ENCODE results near the gene MBOAT2. TPM values are rescaled to one million over a fixed set of nuclear protein-coding genes. Genes with fewer than 3 reads are reported as not detected.
"Not testable (repeated sequence)": the region's sequence is repeated elsewhere in the genome, so short reads cannot be mapped to it uniquely, and the experiment has no call there.

The MBOAT2 gene
- total and polyA plus RNA-seq, 2 donors (not counting 1 experiment from before 2014, with no cell fraction given), result 0.24 to 1.3 TPM

GRCh38 chr2:9050122-9050809, 46.8 kb upstream of the MBOAT2 start:
- Mint-ChIP-seq H3K9me3 (ENCODE audit: insufficient read depth) (no peaks in the 10 kb centered on the region), H3K4me3 (no peak overlapping the region), H3K27me3 (peaks cover 2% of the 10 kb centered on the region), H3K4me1 (no peaks in the 10 kb centered on the region), H3K27ac (no peak overlapping the region)
- Histone ChIP-seq H3K4me1 (ENCODE audit: control insufficient read depth in 2 of 2, insufficient read depth in 2 of 2, low read length in 2 of 2) (no peaks in the 10 kb centered on the region), H3K4me3 (ENCODE audit: control extremely low read depth in 1 of 5, extremely low read depth in 1 of 5, insufficient read depth in 1 of 5, low read depth in 2 of 5, low read length in 4 of 5) (no peak overlapping the region), H3K4me2 (replicated peaks; ENCODE audit: low read depth, low read length, poor library complexity, severe bottlenecking) (no peak overlapping the region), H3K9me3 (ENCODE audit: control extremely low read depth in 1 of 3, control insufficient read depth in 2 of 3, insufficient read depth in 1 of 3, low read length in 2 of 3) (no peaks in the 10 kb centered on the region), H3K27me3 (replicated peaks in 1 of 4; ENCODE audit: control extremely low read depth in 1 of 4, control insufficient read depth in 3 of 4, insufficient read depth in 4 of 4, low read length in 3 of 4) (no peaks in the 10 kb centered on the region), H3K79me2 (ENCODE audit: control insufficient read depth, insufficient read depth, low read length) (no peaks in the 10 kb centered on the region), H4K20me1 (ENCODE audit: control insufficient read depth, insufficient read depth, low read length, poor library complexity, severe bottlenecking) (no peaks in the 10 kb centered on the region), H2AFZ (ENCODE audit: insufficient read depth, low read depth, low read length, poor library complexity, severe bottlenecking) (no peak overlapping the region), H3K9ac (ENCODE audit: low read length) (no peak overlapping the region), H3K36me3 (replicated peaks in 1 of 2; ENCODE audit: control extremely low read depth in 1 of 2, control insufficient read depth in 1 of 2, extremely low read depth in 1 of 2, insufficient read depth in 2 of 2, low read length in 1 of 2) (no peaks in the 10 kb centered on the region), H3K27ac (ENCODE audit: low read length in 2 of 2) (no peak overlapping the region)
- ChIA-PET POLR2A (no interaction called here), CTCF (no interaction called here)
- no peak for TF ChIP-seq EZH2 (IDR thresholded peaks at IDR 0.05; ENCODE audit: borderline replicate concordance, insufficient read depth, low read depth, low read length, poor library complexity, severe bottlenecking)
- TF ChIP-seq, protein P1, sequence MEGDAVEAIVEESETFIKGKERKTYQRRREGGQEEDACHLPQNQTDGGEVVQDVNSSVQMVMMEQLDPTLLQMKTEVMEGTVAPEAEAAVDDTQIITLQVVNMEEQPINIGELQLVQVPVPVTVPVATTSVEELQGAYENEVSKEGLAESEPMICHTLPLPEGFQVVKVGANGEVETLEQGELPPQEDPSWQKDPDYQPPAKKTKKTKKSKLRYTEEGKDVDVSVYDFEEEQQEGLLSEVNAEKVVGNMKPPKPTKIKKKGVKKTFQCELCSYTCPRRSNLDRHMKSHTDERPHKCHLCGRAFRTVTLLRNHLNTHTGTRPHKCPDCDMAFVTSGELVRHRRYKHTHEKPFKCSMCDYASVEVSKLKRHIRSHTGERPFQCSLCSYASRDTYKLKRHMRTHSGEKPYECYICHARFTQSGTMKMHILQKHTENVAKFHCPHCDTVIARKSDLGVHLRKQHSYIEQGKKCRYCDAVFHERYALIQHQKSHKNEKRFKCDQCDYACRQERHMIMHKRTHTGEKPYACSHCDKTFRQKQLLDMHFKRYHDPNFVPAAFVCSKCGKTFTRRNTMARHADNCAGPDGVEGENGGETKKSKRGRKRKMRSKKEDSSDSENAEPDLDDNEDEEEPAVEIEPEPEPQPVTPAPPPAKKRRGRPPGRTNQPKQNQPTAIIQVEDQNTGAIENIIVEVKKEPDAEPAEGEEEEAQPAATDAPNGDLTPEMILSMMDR (IDR thresholded peaks at IDR 0.05), result no peak
- WGBS (ENCODE audit: insufficient coverage), result 97% methylated on average over 5 of the region's 10 CpGs
- DNase-seq, result no peak
- intact Hi-C loops (cut with micrococcal nuclease), result no loop called here
- no peak for ATAC-seq (ENCODE audit: low read depth)

DNA sequence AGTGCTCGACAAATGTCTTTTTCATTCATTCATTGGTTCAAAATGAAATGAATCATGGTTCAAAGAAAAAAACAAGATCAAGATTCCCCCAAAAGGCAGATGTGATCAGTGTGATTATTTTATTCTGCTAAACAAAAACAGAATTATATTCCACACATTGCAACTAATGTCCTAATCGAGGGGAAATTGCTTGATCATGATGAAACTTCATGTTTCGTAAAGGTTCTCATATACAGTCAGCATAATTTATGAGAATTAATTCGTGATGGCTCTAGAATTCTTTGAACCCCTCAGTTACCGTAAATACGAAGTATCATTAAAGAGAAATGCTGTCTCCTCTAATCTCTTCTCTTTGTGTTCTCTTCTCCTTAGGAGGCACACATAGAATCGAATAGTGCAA, 42.1 kb upstream of the MBOAT2 start:
- Mint-ChIP-seq H3K4me3 (no peak overlapping the region), H3K4me1 (no peaks in the 10 kb centered on the region), H3K27ac (no peak overlapping the region), H3K27me3 (peaks cover 2% of the 10 kb centered on the region), H3K9me3 (ENCODE audit: insufficient read depth) (no peaks in the 10 kb centered on the region)
- no peak for ATAC-seq (ENCODE audit: low read depth)
- Histone ChIP-seq H3K9me3 (ENCODE audit: control extremely low read depth in 1 of 3, control insufficient read depth in 2 of 3, insufficient read depth in 1 of 3, low read length in 2 of 3) (no peaks in the 10 kb centered on the region), H3K36me3 (replicated peaks in 1 of 2; ENCODE audit: control extremely low read depth in 1 of 2, control insufficient read depth in 1 of 2, extremely low read depth in 1 of 2, insufficient read depth in 2 of 2, low read length in 1 of 2) (no peaks in the 10 kb centered on the region), H4K20me1 (ENCODE audit: control insufficient read depth, insufficient read depth, low read length, poor library complexity, severe bottlenecking) (no peaks in the 10 kb centered on the region), H3K4me2 (replicated peaks; ENCODE audit: low read depth, low read length, poor library complexity, severe bottlenecking) (no peak overlapping the region), H3K4me3 (ENCODE audit: control extremely low read depth in 1 of 5, extremely low read depth in 1 of 5, insufficient read depth in 1 of 5, low read depth in 2 of 5, low read length in 4 of 5) (no peak overlapping the region), H3K4me1 (ENCODE audit: control insufficient read depth in 2 of 2, insufficient read depth in 2 of 2, low read length in 2 of 2) (no peaks in the 10 kb centered on the region), H2AFZ (ENCODE audit: insufficient read depth, low read depth, low read length, poor library complexity, severe bottlenecking) (no peak overlapping the region), H3K79me2 (ENCODE audit: control insufficient read depth, insufficient read depth, low read length) (no peaks in the 10 kb centered on the region), H3K27me3 (replicated peaks in 1 of 4; ENCODE audit: control extremely low read depth in 1 of 4, control insufficient read depth in 3 of 4, insufficient read depth in 4 of 4, low read length in 3 of 4) (no peaks in the 10 kb centered on the region), H3K9ac (ENCODE audit: low read length) (no peak overlapping the region), H3K27ac (ENCODE audit: low read length in 2 of 2) (no peak overlapping the region)
- intact Hi-C loops (cut with micrococcal nuclease), result no loop called here
- WGBS (ENCODE audit: insufficient coverage), result 76% methylated on average over 2 of the region's 7 CpGs
- ChIA-PET CTCF (no interaction called here), POLR2A (no interaction called here)
- TF ChIP-seq, protein P1 (IDR thresholded peaks at IDR 0.05), result no peak
- no peak for TF ChIP-seq EZH2 (IDR thresholded peaks at IDR 0.05; ENCODE audit: borderline replicate concordance, insufficient read depth, low read depth, low read length, poor library complexity, severe bottlenecking)
- no peak for DNase-seq

- H3K27me3 Mint-ChIP-seq; POLR2A ChIA-PET; ATAC-seq (ENCODE audit: low read depth); H3K9me3 ChIP-seq (ENCODE audit: control extremely low read depth in 1 of 3, control insufficient read depth in 2 of 3, insufficient read depth in 1 of 3, low read length in 2 of 3); CTCF ChIA-PET; H4K20me1 ChIP-seq (ENCODE audit: control insufficient read depth, insufficient read depth, low read length, poor library complexity, severe bottlenecking); DNase-seq; H3K4me1 Mint-ChIP-seq; H3K79me2 ChIP-seq (ENCODE audit: control insufficient read depth, insufficient read depth, low read length); H3K4me1 ChIP-seq (ENCODE audit: control insufficient read depth in 2 of 2, insufficient read depth in 2 of 2, low read length in 2 of 2); H3K4me3 ChIP-seq (ENCODE audit: control extremely low read depth in 1 of 5, extremely low read depth in 1 of 5, insufficient read depth in 1 of 5, low read depth in 2 of 5, low read length in 4 of 5); H3K4me3 Mint-ChIP-seq; H3K27me3 ChIP-seq (replicated peaks in 1 of 4; ENCODE audit: control extremely low read depth in 1 of 4, control insufficient read depth in 3 of 4, insufficient read depth in 4 of 4, low read length in 3 of 4); H3K36me3 ChIP-seq (replicated peaks in 1 of 2; ENCODE audit: control extremely low read depth in 1 of 2, control insufficient read depth in 1 of 2, extremely low read depth in 1 of 2, insufficient read depth in 2 of 2, low read length in 1 of 2); H3K27ac ChIP-seq (ENCODE audit: low read length in 2 of 2); H3K4me2 ChIP-seq (replicated peaks; ENCODE audit: low read depth, low read length, poor library complexity, severe bottlenecking); intact Hi-C loops (cut with micrococcal nuclease); H3K9me3 Mint-ChIP-seq (ENCODE audit: insufficient read depth); H2AFZ ChIP-seq (ENCODE audit: insufficient read depth, low read depth, low read length, poor library complexity, severe bottlenecking); H3K27ac Mint-ChIP-seq; H3K9ac ChIP-seq (ENCODE audit: low read length): not testable (repeated sequence)
- WGBS (ENCODE audit: insufficient coverage), result no CpG with 5 or more reads among the region's 2 CpGs
Measured at GRCh38 chr2:9043491-9043890, 40.0 kb upstream of the MBOAT2 start.

Data from B cell (primary cell).